ACC112 (cell line): ENCODE results near the gene RABL2A.
"Not testable (repeated sequence)": the region's sequence is repeated elsewhere in the genome, so short reads cannot be mapped to it uniquely, and the experiment has no call there.

Source experiments
- H2AFZ ChIP-seq: fragments of 200-600 bp; sonication (generic); one replicate; pipeline ENCODE4 v1.6.0; 2017; ENCODE audit warnings: antibody characterized with exemption, low read length; ENCODE audit not compliant: unreplicated experiment
- H3K27ac ChIP-seq: fragments of 200-600 bp; sonication (generic); 2 replicates; pipeline ENCODE4 v1.5.1; 2014; ENCODE audit warnings: low read depth, mild to moderate bottlenecking, antibody characterized with exemption, low read length, moderate library complexity
- H3K27me3 ChIP-seq: fragments of 200-600 bp; sonication (generic); 2 replicates; pipeline ENCODE4 v1.6.1; 2014; ENCODE audit warnings: mild to moderate bottlenecking, antibody characterized with exemption, low read length, moderate library complexity, mixed read lengths; ENCODE audit not compliant: insufficient read depth
- H3K36me3 ChIP-seq: fragments of 200-600 bp; sonication (generic); 2 replicates; pipeline ENCODE4 v1.6.1; 2016; ENCODE audit warnings: mild to moderate bottlenecking, antibody characterized with exemption, low read length, moderate library complexity, mixed read lengths; ENCODE audit not compliant: insufficient read depth
- H3K4me1 ChIP-seq: fragments of 200-600 bp; sonication (generic); one replicate; pipeline ENCODE4 v1.6.1; 2016; ENCODE audit warnings: low read length, mixed read lengths; ENCODE audit not compliant: insufficient read depth, unreplicated experiment, control insufficient read depth
- H3K4me3 ChIP-seq: fragments of 200-600 bp; sonication (generic); 2 replicates; pipeline ENCODE4 v1.5.1; 2014; ENCODE audit warnings: mild to moderate bottlenecking, low read depth, low read length
- H3K79me2 ChIP-seq: fragments of 200-600 bp; sonication (generic); one replicate; pipeline ENCODE4 v1.6.0; 2016; ENCODE audit warnings: low read length; ENCODE audit not compliant: control insufficient read depth, unreplicated experiment, insufficient read depth

Gene RABL2A

DNA sequence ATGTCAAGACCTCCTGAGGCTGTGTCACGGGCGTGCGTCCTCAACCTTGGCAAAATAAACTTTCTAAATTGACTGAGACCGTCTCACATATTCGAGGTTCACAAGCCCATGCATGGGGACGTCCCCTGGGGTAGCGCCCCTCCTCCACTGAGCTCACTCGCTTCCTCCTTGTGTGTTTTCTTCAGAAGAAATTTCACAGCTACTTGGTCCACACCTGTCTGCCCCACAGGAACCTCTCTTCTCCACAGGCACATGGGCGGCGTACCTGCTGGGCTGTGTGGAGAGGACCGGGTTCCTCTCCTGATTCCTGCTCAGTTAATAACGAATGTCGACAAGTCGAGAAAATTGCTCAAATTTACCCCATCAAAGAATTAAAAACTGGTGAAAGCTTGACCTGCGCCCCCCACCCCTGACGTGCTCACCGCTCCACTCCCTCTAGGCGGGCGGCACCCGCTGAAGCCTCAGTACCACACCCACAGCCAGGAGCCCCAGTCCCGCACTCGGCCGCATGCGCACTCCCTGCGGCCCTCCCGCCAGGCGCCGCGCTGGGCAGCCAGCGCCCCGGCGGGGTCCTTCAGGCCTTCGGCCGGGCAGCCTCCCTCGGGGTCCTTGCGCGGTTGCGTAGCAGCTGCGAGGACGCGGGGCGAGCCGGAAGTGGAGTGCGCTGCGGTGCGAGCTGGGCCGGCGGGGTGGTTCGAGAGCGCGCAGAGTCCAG lies at the start of gene RABL2A:
TSS of gene RABL2A (plus strand) at position 651 of the 715 bp plus-strand sequence. CDS start 1,341 bp downstream, outside the sequence.
- H3K79me2 ChIP-seq, H3K4me1 ChIP-seq, H3K27ac ChIP-seq, H3K36me3 ChIP-seq, H3K27me3 ChIP-seq: not testable (repeated sequence)
- H3K4me3 ChIP-seq = peak within 1 kb of the TSS; percentile 77
- H2AFZ ChIP-seq = peak within 1 kb of the TSS; percentile 14

DNA sequence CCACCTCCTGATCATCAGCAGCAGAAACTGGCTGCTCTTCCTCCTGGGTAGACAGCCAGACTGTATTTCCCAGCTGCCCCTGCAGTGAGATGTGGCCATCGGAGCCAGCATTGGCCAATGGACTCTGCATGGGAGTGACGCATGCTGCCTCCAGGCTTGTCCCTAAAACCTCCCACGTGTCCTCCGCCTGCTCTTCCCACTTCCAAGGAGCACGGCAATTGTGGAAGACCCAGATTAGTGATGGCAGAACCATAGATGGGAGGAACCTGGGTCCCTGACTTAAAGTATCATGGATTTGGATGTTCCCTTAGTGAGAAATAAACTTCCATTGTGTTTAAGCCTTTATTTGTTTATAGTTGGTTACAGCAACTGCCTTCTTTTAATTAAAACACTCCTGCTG lies 48.6 kb upstream of the RABL2A start:
- not testable (repeated sequence) for H3K27me3 ChIP-seq, H3K36me3 ChIP-seq, H2AFZ ChIP-seq, H3K4me3 ChIP-seq, H3K27ac ChIP-seq, H3K4me1 ChIP-seq, H3K79me2 ChIP-seq

DNA sequence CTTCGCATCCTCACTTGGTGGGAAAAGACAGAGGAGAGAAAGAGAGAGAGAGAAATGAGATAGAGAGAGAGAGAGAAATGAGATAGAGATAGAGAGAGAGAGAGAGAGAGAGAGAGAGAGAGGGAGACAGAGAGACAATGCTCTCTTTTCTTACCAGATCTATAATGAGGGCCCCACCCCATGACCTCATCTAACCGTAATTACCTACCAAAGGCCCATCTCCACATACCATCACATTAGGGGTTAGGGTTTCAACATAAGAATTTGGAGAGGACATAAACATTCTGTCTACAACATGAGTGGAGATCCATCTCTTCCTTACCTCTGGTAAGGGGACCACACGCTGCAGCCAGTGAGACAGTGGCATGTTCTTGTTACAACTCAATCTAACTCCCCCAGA lies 44.6 kb upstream of the RABL2A start:
- not testable (repeated sequence) for H3K27ac ChIP-seq, H3K79me2 ChIP-seq, H3K4me1 ChIP-seq, H3K36me3 ChIP-seq, H2AFZ ChIP-seq, H3K27me3 ChIP-seq, H3K4me3 ChIP-seq

DNA sequence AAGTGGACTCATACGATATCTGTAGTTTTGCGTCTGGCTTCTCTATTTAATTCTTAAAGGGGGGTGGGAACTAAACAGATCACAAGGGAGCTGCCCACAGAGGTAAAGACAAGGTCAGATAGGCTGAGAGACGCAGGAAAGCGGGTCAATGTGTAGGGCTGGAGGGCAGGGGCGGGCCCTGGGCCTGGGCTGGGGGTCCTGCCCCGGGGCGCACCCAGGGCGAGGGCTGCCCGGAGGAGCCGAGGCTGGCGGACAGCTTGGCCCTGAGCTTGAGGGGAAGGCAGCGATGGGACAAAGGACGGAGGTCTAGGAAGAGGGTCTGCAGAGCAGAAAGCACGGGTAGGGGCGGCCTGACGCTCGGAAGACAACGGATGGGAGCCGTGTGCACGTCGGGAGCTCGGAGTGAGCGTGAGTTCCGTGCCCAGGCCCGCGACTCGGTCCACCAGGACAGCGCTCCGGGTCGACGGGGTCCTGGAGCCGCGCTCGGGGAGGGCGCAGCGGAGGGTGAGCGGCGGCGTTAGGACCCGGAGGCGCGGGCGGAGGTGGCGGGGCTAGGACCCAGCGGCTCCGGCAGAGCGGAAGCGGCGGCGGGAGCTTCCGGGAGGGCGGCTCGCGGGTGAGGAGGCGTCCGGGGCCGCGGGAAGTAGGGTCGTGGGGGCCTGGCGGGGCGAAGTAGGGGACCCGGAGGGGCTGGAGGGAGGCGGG lies 43.4 kb upstream of the RABL2A start:
- not testable (repeated sequence) for H3K27ac ChIP-seq, H3K79me2 ChIP-seq, H3K4me1 ChIP-seq, H3K36me3 ChIP-seq, H3K27me3 ChIP-seq
- Histone ChIP-seq H3K4me3 (peak overlapping the region; percentile 77), H2AFZ (peak overlapping the region; percentile 94)

DNA sequence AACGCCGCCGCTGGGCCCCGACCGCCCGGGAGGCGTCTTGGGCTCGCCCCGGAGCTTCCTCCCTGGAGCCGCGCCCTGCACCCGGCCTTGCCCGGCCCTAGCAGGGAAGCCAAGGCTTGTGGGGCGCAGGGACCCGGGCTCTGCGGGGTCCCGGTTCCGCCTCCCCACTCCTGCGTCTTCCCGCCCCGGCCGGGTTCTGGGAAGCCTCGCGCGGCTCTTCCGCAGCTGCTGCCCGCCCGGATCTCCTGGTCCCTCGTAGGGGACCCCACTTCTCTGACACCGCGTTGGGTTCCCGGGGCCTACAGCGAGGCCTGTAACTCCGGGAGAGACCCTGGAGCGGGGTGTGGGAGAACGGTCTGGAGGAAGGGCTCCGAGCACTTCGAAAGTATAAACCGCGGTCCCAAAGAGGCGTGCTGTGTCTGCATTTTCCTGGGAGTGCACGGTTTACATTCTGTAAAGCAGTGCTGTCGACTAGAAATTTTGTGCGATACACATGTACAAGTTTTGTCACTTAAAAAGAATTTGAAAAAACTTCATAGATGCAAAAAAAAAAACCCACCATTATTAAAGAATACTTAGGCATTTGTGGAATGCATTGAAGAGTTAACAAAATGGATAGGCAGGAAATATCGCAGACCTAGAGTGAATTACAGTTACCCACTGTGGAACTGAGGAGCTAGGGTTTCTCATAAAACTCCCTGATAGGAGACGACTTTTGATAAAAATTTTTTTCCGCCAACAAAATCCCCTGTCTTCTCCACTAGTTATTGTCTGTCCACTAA lies 42.6 kb upstream of the RABL2A start:
- not testable (repeated sequence) for H3K79me2 ChIP-seq, H3K27me3 ChIP-seq, H3K36me3 ChIP-seq, H2AFZ ChIP-seq, H3K4me1 ChIP-seq, H3K27ac ChIP-seq
- peak overlapping the region; percentile 77 for H3K4me3 ChIP-seq

DNA sequence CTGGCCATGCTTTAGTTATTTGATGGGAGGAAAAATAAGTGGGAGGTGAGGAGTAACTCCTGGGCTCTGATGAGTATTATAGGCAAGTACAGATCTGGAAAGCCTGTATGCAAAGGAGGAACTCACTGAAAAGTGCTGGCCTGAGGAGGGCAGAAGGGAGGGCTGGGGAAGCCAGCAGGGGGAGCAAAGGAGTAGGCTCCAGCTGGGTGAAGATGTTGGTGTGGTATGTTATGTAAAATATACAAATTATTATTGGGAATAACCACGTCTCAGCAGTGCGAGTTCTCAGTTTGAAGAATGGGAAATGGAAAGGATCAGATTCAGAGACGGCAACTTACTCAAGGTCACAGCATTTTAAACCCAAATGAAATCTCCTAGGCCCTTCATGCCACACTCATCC lies 39.9 kb upstream of the RABL2A start:
- not testable (repeated sequence) for H3K36me3 ChIP-seq, H3K79me2 ChIP-seq, H3K4me3 ChIP-seq, H3K27ac ChIP-seq, H3K27me3 ChIP-seq, H3K4me1 ChIP-seq, H2AFZ ChIP-seq

DNA sequence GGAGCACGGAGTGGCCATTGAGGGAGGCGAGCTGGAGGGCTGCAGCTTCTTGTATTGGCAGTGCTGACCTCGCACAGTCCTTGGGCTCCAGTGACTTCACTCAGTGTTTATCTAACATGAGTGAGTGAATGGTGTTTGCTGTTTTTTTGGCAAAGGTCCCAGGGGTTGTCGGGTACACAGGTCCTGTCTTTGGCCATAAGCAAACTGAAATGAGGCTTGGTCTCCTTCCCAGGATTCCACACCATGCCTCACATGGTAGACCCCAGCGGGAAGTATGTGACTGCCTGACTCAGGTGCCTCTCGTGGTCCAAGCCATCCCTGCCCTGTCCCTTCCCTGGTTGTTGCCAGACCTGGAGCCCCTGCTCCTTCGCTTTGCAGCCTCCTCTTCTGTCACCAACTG lies 37.5 kb upstream of the RABL2A start:
- not testable (repeated sequence) for H3K4me3 ChIP-seq, H3K27ac ChIP-seq, H3K79me2 ChIP-seq, H3K36me3 ChIP-seq, H2AFZ ChIP-seq, H3K4me1 ChIP-seq, H3K27me3 ChIP-seq

DNA sequence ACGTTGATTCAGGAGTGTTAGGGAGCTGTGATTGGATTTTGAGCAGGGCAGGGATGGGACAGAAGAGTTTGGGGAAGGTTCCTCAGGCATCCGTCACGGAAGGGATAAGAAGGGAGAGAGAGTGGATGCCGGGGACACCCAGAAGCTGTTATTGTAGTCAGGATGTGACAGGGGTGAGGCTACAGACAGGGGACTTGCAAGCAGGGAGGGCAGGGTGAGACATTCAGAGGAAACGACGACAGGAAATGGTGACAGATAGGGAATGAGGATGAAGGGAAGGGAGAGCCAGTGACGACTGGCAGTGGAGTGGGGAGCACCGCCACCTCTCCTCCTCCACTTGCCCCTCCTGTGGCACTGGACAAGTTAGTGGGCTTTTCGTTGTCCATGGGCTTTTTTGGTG lies 35.1 kb upstream of the RABL2A start:
- not testable (repeated sequence) for H3K4me1 ChIP-seq, H3K27ac ChIP-seq

DNA sequence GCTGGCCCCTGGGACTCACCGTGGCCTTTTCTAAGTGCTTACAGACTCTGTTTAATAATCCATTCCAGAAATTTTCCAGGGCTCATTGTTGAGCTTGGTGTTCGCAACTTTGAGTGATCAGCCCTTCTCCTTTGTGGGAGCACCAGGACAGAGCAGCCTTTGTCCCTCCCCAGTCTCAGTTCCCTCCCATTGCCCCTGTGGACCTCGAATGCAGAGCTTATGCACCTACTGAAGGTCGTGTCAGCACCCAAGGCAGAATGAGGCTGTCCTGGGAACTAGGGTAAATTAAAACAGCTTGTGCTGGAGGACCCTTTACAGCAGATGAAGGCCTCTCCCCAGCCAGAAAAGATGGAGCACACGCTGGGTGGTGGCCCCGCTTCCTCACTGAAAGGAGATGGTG lies 33.8 kb upstream of the RABL2A start:
- H3K4me1 ChIP-seq, H3K36me3 ChIP-seq, H2AFZ ChIP-seq, H3K27ac ChIP-seq, H3K79me2 ChIP-seq, H3K4me3 ChIP-seq, H3K27me3 ChIP-seq: not testable (repeated sequence)

More for the DNA sequence above, 35.1 kb upstream of the RABL2A start:
- not testable (repeated sequence) for H2AFZ ChIP-seq, H3K36me3 ChIP-seq, H3K4me3 ChIP-seq, H3K79me2 ChIP-seq, H3K27me3 ChIP-seq

DNA sequence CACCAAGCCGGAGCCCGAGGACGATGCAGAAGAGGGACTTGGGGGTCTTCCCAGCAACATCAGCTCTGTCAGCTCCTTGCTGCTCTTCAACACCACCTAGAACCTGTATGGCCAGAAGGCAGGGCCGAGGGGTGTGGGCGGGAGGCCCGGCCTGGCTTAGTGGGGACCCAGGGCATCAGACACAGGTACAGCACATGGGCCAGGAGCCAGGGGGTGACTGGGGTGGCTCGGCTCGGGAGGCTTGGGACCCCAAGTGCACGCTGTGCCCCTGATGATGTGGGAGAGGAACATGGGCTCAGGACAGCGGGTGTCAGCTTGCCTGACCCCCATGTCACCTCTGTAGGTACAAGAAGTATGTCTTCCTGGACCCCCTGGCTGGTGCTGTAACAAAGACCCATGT lies 31.3 kb upstream of the RABL2A start:
- H3K36me3 ChIP-seq, H3K4me3 ChIP-seq, H3K79me2 ChIP-seq, H3K27me3 ChIP-seq, H2AFZ ChIP-seq, H3K4me1 ChIP-seq, H3K27ac ChIP-seq: not testable (repeated sequence)

DNA sequence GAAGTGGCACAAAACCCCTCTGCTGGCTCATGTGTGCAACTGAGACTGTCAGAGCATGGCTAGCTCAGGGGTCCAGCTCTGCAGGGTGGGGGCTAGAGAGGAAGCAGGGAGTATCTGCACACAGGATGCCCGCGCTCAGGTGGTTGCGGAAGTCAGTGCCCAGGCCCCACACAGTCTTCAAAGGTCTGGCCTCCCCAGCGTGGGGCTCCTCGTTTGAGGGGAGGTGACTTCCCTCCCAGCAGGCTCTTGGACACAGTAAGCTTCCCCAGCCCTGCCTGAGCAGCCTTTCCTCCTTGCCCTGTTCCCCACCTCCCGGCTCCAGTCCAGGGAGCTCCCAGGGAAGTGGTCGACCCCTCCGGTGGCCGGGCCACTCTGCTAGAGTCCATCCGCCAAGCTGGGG lies 29.9 kb upstream of the RABL2A start:
- not testable (repeated sequence) for H3K79me2 ChIP-seq, H2AFZ ChIP-seq, H3K4me3 ChIP-seq, H3K27ac ChIP-seq, H3K27me3 ChIP-seq, H3K4me1 ChIP-seq, H3K36me3 ChIP-seq
